ENCODE results near the gene MYL11. TPM values are rescaled to one million over a fixed set of nuclear protein-coding genes. Genes with fewer than 3 reads are reported as not detected.

The MYL11 gene
- total RNA-seq, 2 experiments from 2014 or later = 1.0 TPM; not detected in 1

DNA sequence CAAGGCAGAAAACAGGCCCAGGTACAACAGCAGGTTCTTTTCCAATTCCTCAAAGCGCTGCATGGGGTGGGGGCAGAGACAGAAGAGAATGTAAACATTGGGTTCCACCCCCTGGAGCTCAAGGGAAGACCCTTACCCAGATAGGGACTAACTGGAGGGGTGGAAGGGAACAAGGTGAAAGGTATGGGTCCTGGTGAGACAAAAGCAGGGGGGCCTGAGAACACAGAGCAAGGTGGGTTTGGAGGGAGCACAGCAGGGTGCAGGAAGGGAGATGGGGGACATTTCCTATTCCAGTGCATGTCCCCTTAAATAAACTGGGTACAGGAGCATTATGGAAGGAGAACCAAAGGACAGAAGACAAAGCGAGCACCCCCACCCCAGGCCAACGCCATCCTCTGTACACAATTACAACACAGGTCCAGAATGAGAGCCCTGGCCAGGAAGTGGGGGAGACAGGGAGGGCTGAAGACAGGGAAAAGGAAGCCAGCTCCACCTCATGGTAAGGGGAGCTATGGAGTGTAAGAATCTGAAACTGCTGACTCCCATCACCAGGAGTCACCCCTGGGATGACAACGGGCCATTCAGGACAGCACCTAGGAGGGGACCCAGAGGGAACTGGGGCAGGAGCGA lies 17.4 kb upstream of the MYL11 start:
- no peaks in the 10 kb centered on the region for H3K27me3 Mint-ChIP-seq
- H3K36me3 Mint-ChIP-seq = peaks cover 25% of the 10 kb centered on the region
- DNase-seq (peak; percentile 40), ATAC-seq (no peak)
- peaks cover 46% of the 10 kb centered on the region for H3K4me1 Mint-ChIP-seq
- H3K27ac Mint-ChIP-seq = peak overlapping the region; percentile 33
- H3K9me3 Mint-ChIP-seq (ENCODE audit: low read depth) = no peaks in the 10 kb centered on the region
- H3K4me3 Mint-ChIP-seq = no peak overlapping the region
- CTCF ChIA-PET = interaction anchor here (1.4 to 1.5 kb wide), 2 partner anchors 12 to 61 kb away, joined by 3 to 4 read pairs; no protein-coding TSS in a partner anchor

- H3K4me3 Mint-ChIP-seq = no peak overlapping the region
- H3K27me3 Mint-ChIP-seq = no peaks in the 10 kb centered on the region
- H3K36me3 Mint-ChIP-seq = peaks cover 25% of the 10 kb centered on the region
- CTCF ChIA-PET = interaction anchor here (0.9 to 1.4 kb wide), 3 partner anchors 10 to 37 kb away, joined by 3 to 4 read pairs (median 4); partner anchors contain the start of gene ZNF48
- H3K27ac Mint-ChIP-seq = no peak overlapping the region
- DNase-seq (no peak), ATAC-seq (no peak)
- no peaks in the 10 kb centered on the region for H3K9me3 Mint-ChIP-seq (ENCODE audit: low read depth)
- peaks cover 40% of the 10 kb centered on the region for H3K4me1 Mint-ChIP-seq
Measured at GRCh38 chr16:30357715-30358576, 16.7 kb upstream of the MYL11 start.

DNA sequence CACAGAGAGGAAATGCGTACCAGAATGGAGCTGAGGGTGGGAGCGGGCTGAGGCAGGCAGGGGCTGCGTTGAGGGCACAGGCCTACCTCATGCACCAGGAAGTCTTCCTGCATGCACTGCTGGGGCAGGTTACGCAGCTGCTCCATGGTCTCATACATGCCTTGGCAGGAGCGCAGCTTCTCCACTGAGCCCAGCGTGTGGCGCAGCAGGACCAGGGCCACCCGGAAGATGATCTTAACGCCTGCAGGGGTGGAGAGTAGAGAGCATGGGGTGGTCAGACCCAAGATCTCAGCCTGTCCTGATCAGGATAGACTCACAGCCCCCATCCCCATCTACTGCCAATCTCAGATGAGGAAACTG lies 16.0 kb upstream of the MYL11 start:
- H3K36me3 Mint-ChIP-seq = peaks cover 28% of the 10 kb centered on the region

GRCh38 chr16:30358990-30359870 lies 15.4 kb upstream of the MYL11 start:
- CTCF ChIA-PET = interaction anchor here (0.9 to 1.3 kb wide), 2 partner anchors 8 to 36 kb away, joined by 3 to 4 read pairs; partner anchors contain the start of gene ZNF48
- peaks cover 28% of the 10 kb centered on the region for H3K36me3 Mint-ChIP-seq

More for the DNA sequence above, 16.0 kb upstream of the MYL11 start:
- H3K9me3 Mint-ChIP-seq (ENCODE audit: low read depth) = no peaks in the 10 kb centered on the region
- CTCF ChIA-PET = interaction anchor here (0.9 to 1.3 kb wide), 2 partner anchors 9 to 37 kb away, joined by 3 to 4 read pairs; partner anchors contain the start of gene ZNF48
- H3K27me3 Mint-ChIP-seq = no peaks in the 10 kb centered on the region
- no peak overlapping the region for H3K27ac Mint-ChIP-seq
- no peak overlapping the region for H3K4me3 Mint-ChIP-seq
- ATAC-seq = no peak
- peaks cover 38% of the 10 kb centered on the region for H3K4me1 Mint-ChIP-seq
- DNase-seq = peak; percentile 40

DNA sequence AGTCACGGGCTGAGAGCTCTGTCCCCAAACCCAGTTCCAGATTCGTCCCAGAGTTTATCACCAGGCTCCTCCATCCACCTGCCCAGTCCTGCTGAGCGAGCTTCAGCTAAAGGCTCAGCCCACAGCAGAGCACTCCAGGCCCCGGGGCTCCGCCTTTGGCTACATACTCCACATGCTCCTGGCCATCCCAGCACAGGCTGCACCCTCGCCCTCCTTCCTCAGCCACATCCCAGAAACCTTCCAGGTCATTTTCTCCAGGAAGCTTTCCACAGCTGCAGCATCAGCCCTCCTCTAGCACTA lies 14.8 kb upstream of the MYL11 start:
- Mint-ChIP-seq H3K36me3 (peaks cover 33% of the 10 kb centered on the region), H3K27ac (no peak overlapping the region), H3K27me3 (no peaks in the 10 kb centered on the region), H3K4me3 (no peak overlapping the region), H3K9me3 (ENCODE audit: low read depth) (no peaks in the 10 kb centered on the region), H3K4me1 (peaks cover 27% of the 10 kb centered on the region)
- no peak for DNase-seq
- CTCF ChIA-PET = no interaction called here
- no peak for ATAC-seq

More at GRCh38 chr16:30358990-30359870, 15.4 kb upstream of the MYL11 start:
- H3K27ac Mint-ChIP-seq = no peak overlapping the region
- H3K4me3 Mint-ChIP-seq = no peak overlapping the region
- peaks cover 32% of the 10 kb centered on the region for H3K4me1 Mint-ChIP-seq
- H3K9me3 Mint-ChIP-seq (ENCODE audit: low read depth) = no peaks in the 10 kb centered on the region
- H3K27me3 Mint-ChIP-seq = no peaks in the 10 kb centered on the region
- ATAC-seq = no peak
- peak; percentile 38 for DNase-seq

- CTCF ChIA-PET = no interaction called here
- DNase-seq (no peak), ATAC-seq (no peak)
- H3K9me3 Mint-ChIP-seq (ENCODE audit: low read depth) = no peaks in the 10 kb centered on the region
- H3K27me3 Mint-ChIP-seq = no peaks in the 10 kb centered on the region
- peaks cover 42% of the 10 kb centered on the region for H3K36me3 Mint-ChIP-seq
- no peak overlapping the region for H3K27ac Mint-ChIP-seq
- H3K4me1 Mint-ChIP-seq = peaks cover 23% of the 10 kb centered on the region
- H3K4me3 Mint-ChIP-seq = no peak overlapping the region
Measured at GRCh38 chr16:30361180-30361579, 13.4 kb upstream of the MYL11 start.

DNA sequence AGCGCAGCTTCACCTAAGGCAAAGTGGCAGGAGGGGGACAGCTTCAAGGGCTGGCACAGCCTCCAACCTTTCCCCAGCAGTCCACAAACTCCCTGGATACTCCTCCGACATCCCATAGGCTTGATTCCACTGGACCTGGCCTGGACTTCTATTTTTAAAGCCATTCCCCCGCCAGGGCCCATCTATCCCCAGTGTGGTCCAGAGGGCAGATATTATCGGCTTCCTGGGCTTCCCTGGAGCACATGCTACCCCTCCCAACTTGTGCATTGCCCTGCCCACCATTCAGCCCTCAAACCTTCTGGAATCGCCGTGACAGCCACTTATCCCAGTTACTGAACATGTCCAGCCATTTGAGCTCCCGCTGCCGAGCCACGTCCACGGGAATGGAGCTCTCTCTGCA lies 9.4 kb upstream of the MYL11 start:
- Mint-ChIP-seq H3K36me3 (peaks cover 51% of the 10 kb centered on the region), H3K27ac (no peak overlapping the region), H3K4me1 (peaks cover 30% of the 10 kb centered on the region), H3K4me3 (no peak overlapping the region), H3K9me3 (ENCODE audit: low read depth) (no peaks in the 10 kb centered on the region), H3K27me3 (no peaks in the 10 kb centered on the region)
- no peak for ATAC-seq
- CTCF ChIA-PET = interaction anchor here (0.9 to 2.4 kb wide), 4 partner anchors 10 to 43 kb away, joined by 3 to 16 read pairs (median 4); partner anchors contain the start of gene ZNF771
- no peak for DNase-seq

DNA sequence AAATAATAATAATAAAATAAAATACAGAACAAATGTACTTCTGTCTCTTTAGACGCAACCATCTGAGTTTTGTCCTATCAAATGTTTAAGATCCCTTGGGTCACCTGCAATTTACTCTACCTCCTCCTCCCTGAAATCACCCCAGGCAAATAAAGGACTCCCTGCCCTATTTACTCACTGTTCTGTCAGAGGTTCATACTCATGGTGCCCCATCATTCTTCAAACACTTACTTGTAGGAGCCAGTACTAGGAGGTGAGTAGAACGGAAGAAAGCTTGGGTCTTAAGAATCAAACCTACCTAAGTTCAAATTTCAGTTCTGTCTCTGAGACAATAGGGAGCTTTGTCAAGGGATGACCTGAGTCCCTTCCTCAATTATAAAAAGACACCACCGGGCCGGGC lies 8.1 kb upstream of the MYL11 start:
- DNase-seq (no peak), ATAC-seq (no peak)
- peak overlapping the region; percentile 95 for H3K4me3 Mint-ChIP-seq
- CTCF ChIA-PET = interaction anchor here (1.9 to 7.3 kb wide), 4 partner anchors 8 to 63 kb away, joined by 4 to 61 read pairs (median 10); partner anchors contain the start of genes DCTPP1 and ZNF771
- H3K4me1 Mint-ChIP-seq = peaks cover 37% of the 10 kb centered on the region
- no peak overlapping the region for H3K27ac Mint-ChIP-seq
- no peaks in the 10 kb centered on the region for H3K27me3 Mint-ChIP-seq
- H3K9me3 Mint-ChIP-seq (ENCODE audit: low read depth) = no peaks in the 10 kb centered on the region
- H3K36me3 Mint-ChIP-seq = peaks cover 47% of the 10 kb centered on the region

GRCh38 chr16:30367349-30368009 lies 7.1 kb upstream of the MYL11 start:
- Mint-ChIP-seq H3K4me3 (peak overlapping the region; percentile 95), H3K36me3 (peaks cover 42% of the 10 kb centered on the region), H3K27me3 (no peaks in the 10 kb centered on the region), H3K27ac (peak overlapping the region; percentile 52), H3K4me1 (peaks cover 43% of the 10 kb centered on the region), H3K9me3 (ENCODE audit: low read depth) (no peaks in the 10 kb centered on the region)
- CTCF ChIA-PET = interaction anchor here (1.9 to 7.3 kb wide), 3 partner anchors 9 to 62 kb away, joined by 4 to 61 read pairs (median 5); partner anchors contain the start of genes DCTPP1 and ZNF771
- ATAC-seq (no peak), DNase-seq (no peak)

DNA sequence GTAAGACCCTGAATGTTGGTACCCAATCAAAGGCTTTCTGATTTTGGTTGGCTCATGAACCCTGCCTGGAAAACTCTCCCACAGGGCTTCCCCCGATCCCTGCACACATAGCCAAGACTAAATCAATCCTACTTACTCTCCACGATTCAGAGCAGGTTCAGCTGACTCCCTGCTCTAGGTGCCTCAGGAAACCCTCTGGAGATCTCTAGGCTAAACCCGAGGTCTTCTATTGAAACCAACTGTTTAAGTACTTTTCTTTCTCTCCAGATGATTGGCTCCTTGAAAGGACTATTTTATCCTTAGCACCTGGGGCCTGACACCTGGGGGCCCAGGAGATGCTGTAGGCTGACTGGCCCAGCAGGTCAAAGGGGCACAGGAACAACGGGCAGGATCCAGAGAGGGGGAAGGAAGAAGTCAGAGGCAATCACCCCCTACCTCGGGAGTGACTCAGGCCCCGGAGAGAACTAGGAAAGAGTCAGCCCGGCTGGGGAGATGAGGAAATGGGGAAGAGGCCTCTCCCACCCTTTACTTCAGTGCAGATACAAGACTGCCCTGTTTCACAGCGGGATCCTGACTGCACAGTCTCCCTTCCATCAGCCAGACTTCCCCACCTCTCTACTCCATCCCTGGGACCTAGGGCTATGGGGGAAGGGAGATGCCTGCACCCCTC lies 6.3 kb upstream of the MYL11 start:
- Mint-ChIP-seq H3K36me3 (peaks cover 38% of the 10 kb centered on the region), H3K4me1 (peaks cover 46% of the 10 kb centered on the region), H3K4me3 (peak overlapping the region; percentile 95), H3K27ac (peak overlapping the region; percentile 62), H3K27me3 (no peaks in the 10 kb centered on the region), H3K9me3 (ENCODE audit: low read depth) (no peaks in the 10 kb centered on the region)
- DNase-seq (no peak), ATAC-seq (no peak)
- CTCF ChIA-PET = interaction anchor here (0.6 to 7.3 kb wide), 9 partner anchors 10 to 62 kb away, joined by 3 to 61 read pairs (median 4); partner anchors contain the start of genes DCTPP1, SEPTIN1 and ZNF771

- no peaks in the 10 kb centered on the region for H3K27me3 Mint-ChIP-seq
- ATAC-seq (no peak), DNase-seq (no peak)
- H3K4me1 Mint-ChIP-seq = peaks cover 45% of the 10 kb centered on the region
- CTCF ChIA-PET = interaction anchor here (0.6 to 7.3 kb wide), 8 partner anchors 12 to 61 kb away, joined by 3 to 61 read pairs (median 4); partner anchors contain the start of genes DCTPP1, SEPTIN1 and ZNF771
- H3K36me3 Mint-ChIP-seq = peaks cover 35% of the 10 kb centered on the region
- H3K27ac Mint-ChIP-seq = peak overlapping the region; percentile 62
- H3K9me3 Mint-ChIP-seq (ENCODE audit: low read depth) = no peaks in the 10 kb centered on the region
- H3K4me3 Mint-ChIP-seq = peak overlapping the region; percentile 95
Measured at GRCh38 chr16:30368792-30369090, 5.9 kb upstream of the MYL11 start.
